ENCODE measurements around the gene EPHA1.

GRCh38 chr7:143394068-143394467 is 14.6 kb downstream of the EPHA1 start:
- TF ChIP-seq POLR2AphosphoS5 (IDR thresholded peaks at IDR 0.05; ENCODE audit: low read depth, low read length) (no peak; the same call in 1 of the 2 replicates), REST (IDR thresholded peaks at IDR 0.05; ENCODE audit: insufficient read depth in 1 of 2, low read depth in 2 of 2, low read length in 1 of 2) (no peak), TCF7L2 (IDR thresholded peaks at IDR 0.05; ENCODE audit: low read depth, low read length) (no peak), SIN3A (IDR thresholded peaks at IDR 0.05; ENCODE audit: borderline replicate concordance, insufficient read depth, low read depth, low read length) (no peak)
- TF ChIP-seq, protein P1, sequence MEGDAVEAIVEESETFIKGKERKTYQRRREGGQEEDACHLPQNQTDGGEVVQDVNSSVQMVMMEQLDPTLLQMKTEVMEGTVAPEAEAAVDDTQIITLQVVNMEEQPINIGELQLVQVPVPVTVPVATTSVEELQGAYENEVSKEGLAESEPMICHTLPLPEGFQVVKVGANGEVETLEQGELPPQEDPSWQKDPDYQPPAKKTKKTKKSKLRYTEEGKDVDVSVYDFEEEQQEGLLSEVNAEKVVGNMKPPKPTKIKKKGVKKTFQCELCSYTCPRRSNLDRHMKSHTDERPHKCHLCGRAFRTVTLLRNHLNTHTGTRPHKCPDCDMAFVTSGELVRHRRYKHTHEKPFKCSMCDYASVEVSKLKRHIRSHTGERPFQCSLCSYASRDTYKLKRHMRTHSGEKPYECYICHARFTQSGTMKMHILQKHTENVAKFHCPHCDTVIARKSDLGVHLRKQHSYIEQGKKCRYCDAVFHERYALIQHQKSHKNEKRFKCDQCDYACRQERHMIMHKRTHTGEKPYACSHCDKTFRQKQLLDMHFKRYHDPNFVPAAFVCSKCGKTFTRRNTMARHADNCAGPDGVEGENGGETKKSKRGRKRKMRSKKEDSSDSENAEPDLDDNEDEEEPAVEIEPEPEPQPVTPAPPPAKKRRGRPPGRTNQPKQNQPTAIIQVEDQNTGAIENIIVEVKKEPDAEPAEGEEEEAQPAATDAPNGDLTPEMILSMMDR (IDR thresholded peaks at IDR 0.05) = no peak

All from Panc1 (cell line).